ENCODE data around the gene C1orf50.

DNA sequence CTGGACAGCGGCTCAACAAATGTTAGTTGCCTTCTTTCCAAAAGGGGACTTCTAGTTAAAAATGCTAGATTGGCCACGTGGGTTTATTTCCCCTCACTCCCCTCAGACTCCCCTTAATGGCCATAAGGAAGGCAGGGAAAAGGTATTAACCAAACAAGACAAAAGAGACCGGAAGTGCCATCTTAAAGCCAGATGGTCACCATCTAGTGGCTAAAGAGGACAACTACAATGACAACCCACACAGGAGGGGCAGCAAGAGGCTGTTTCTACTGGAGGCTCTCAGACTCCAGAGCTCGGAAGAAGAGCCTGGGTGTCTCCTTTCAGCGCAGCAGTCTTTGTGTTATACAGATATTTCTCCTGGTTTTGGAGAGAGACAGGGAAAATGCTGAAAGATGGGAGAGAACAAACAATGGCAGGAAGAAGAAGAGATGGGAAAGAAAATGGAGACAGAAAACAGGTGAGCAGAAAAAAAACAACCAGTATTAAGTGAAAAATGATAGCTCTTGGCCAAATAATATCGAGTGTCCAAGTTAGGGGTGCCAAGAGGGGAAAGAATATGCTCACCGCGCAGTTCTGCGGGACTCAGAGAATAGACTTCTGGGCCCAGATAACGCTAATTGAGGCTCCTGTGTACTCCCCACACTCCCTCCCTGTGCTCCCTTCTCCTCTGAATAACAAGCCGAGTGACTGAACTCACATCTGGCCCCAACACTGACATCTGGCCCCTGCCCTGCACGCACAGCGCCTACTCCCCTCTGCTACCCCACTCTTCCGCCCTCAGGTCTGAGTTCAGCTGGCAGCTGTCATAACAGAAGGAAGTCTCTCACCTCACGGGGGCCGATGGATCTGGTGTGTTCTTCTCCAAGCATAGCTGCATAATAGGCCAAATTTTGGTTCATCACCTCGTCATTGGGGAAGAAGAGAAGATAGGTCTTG is 9.8 kb upstream of the C1orf50 start:
- TF ChIP-seq EZH2 (IDR thresholded peaks at IDR 0.05; ENCODE audit: insufficient read depth, poor library complexity, severe bottlenecking), result no peak
- TF ChIP-seq EZH2phosphoT487 (IDR thresholded peaks at IDR 0.05; ENCODE audit: insufficient read depth, low read depth), result no peak
